HG03135 (cell line): ENCODE data around the gene TRAPPC1.
"Not testable (repeated sequence)": the region's sequence is repeated elsewhere in the genome, so short reads cannot be mapped to it uniquely, and the experiment has no call there.

Experiments used
- ATAC-seq: cut with Tn5 transposase; IDR thresholded peaks from one replicate; pipeline ENCODE4 v1.9.1; 2021; ENCODE audit warnings: mild to moderate bottlenecking, moderate library complexity; ENCODE audit not compliant: unreplicated experiment

TRAPPC1 gene, protein sequence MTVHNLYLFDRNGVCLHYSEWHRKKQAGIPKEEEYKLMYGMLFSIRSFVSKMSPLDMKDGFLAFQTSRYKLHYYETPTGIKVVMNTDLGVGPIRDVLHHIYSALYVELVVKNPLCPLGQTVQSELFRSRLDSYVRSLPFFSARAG

DNA sequence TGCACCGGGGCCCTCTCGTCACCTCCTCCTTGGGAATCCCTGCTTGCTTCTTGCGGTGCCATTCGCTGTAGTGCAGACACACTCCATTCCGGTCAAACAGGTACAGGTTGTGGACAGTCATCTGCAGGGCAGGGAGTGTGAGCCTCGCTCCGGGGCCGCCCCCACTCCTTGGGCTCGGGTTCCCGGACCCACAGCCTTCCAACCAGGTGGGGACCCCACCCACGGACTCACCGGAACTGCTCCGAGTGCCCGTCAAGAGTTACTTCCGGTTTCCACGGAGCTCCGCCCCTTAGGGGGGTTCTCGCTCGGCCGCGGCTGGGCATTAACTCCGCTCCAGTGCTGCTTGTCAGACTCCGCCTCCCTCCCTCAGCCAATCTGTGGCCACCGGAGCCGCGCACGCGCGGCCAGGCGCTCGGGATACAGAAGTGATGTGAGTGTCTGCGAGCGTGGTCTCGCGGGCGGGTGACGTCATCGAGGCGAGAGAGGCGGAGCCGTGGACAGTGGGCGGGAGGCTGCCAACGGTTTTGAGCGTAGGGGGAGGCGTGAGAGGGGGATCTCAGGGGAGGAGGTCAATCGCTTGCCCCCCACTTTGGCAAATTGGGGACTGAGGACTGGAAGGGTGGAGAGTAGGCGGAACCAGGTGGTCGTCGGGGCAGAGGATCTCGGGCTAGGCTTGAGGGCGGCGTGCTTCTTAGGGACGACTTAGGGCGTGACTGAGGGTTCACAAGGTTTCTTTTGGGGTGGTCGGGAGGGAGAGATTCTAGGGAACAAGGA is at the start of gene TRAPPC1, which contains the start of gene CNTROB:
TSS of gene TRAPPC1 (minus strand) at position 238 of the 774 bp plus-strand sequence. CDS start at position 121, 117 bp downstream.
TSS of gene CNTROB (plus strand) at position 498 of the 774 bp plus-strand sequence. CDS start 874 bp downstream, outside the sequence.
- peak; percentile 94 for ATAC-seq

DNA sequence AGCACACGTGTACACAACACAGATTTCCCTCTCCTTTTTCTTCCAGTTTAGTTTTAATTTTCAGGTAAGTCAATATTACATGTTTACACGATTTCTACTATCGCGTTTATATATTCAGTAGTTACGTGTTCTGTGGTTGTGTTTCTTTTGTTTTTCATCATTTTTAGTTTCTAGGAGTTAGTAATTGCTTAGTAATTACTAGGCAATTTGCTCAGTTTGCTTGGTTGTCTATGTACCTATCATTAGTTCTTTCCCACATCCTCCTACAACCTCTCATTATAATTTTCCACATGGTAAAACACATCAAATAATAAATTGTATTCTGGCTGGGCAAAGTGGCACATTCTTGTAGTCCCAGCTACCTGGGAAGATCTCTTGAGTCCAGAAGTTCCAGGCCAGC is 46.1 kb upstream of the TRAPPC1 start:
- ATAC-seq: no peak

DNA sequence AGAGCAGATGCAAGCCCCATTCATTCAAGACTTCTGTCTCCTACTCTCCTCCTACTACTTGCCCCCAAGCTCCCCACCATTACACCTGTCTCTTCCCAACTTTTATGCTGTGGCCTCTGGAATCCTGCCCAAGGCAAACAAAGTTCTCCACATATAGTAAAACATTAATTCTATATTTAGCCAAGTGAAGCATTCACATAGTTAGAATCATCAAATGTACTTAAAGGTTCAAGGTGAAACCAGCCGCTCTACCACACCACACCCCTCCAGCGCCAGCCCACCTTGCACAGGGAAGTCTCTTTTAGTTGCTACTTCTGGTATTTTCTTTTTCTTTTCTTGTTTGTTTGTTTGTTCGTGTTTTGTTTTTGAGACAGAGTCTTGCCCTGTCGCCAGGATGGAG is 45.3 kb upstream of the TRAPPC1 start:
- ATAC-seq: no peak

DNA sequence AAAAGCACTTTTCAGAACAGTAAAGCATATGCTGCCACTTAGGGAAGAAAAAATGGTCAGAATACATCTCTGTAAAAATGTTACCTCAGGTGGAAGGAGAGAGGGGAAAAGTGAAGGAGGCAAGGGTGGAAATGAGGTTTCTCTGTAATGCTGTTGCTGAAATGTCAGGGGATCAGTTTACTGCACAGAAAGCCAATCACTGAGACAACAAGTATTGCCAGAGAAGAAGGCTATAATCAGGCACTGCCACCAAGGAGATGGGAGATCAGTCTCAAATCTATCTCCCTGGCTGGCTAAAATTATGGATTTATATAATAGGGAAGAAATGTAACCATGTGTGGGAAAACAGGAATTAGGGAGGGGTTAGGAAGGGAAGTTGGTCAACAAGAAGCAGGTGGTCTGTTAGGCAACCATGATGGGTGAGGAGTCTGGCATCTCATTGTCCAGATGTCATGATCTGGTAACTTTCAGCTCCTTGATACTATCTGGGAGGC is 42.9 kb upstream of the TRAPPC1 start:
- ATAC-seq: no peak

DNA sequence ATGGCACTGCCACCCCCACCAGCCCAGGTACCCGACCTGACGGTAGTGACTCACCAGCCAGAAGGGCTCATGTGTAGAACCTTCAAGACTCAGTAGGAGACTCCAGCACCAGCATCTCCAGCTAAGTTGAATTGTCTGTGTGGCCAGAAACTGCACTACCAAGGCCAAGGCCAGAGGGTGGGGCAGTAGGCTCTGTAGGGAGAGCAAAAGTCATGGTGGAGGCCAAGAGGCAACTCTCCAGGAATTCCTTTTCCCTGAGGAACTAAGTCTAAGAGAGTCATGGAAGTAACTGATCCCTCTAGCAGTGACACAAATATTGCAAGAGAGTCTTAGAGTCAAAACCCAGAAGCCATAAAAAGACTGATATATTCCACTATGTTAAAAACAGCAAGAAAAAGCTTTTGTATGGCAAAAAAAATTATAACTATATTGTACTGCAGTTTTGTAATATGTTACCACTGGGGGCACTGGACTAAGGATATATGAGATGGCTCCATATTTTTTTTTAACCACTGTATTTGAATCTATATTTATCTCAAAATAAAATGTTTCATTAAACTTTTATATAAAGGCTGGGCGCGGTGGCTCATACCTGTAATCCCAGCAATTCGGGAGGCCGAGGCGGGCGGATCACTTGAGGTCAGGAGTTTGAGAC is 40.5 kb upstream of the TRAPPC1 start:
- no peak for ATAC-seq

DNA sequence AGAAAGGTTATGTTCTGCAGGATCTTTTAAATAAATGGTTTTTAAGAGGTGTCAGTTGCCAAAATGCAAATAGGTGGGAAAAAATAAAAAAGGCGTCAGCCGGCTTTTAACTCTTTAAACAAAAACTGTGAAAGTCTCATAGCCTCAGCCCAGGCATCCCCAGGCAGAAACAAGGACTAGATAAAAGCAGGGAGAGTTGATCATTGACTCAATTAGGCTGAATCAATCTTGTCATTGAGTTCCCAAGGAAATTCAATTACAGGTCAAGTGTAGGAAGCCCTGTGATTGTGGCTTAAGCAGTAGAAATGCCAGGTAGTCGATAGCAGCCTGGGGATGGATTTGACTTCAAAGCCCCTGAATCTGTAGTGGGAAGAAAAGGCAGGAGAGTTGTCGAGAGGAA is 39.9 kb upstream of the TRAPPC1 start:
- ATAC-seq: no peak

DNA sequence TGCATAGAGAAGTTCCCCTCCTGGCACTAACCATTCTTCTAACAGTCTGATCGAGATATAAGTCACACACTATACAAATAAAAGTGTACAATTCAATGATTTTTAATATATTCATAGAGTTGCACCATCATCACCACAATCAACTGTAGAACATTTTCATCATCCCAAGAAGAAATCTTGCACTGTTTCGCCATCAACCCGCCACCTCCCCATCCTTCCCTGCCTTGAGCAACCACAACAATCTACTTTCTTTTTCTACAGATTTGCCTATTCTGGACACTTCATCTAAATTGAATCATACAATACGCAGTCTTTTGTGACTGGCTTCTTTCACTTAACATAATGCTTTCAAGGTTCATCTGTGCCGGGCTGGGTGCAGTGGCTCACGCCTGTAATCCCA is 37.7 kb upstream of the TRAPPC1 start:
- ATAC-seq: no peak

DNA sequence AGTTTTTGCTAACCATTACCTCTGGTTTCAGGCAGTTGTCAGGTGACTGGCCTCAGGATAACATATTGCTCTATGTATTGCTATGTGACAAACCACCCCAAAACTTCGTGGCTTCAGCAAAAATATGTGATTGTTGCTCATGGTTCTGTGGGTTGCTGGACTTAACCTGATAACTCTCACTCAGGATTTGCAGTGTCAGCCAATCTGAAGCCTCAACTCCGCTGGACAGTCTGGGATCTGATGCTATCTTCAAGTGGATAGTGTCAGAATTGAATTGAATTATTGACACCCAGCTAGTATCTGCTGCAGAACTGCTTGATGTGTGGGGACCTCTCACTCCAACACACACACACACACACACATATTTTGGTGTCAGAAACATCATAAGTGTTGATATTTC is 36.0 kb upstream of the TRAPPC1 start:
- ATAC-seq: no peak

DNA sequence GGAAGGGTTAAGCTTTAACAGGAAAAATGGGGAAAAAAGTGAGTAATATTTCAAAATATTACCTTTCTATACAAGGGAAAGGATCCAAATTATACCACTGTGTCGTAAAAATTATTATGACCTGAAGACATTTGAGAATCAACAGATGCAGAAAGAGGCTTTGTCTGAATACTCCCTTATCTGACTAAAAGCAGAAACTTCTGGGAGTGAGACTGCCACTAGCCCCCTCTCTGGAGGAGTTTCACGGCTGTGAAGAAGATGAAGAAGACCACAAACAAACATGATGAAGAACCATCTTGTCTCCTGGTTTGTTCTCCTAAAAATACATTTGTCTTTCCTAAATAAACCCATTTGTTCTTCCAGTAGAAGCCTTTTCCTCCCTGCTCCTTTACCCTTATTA is 29.7 kb upstream of the TRAPPC1 start:
- ATAC-seq: no peak

DNA sequence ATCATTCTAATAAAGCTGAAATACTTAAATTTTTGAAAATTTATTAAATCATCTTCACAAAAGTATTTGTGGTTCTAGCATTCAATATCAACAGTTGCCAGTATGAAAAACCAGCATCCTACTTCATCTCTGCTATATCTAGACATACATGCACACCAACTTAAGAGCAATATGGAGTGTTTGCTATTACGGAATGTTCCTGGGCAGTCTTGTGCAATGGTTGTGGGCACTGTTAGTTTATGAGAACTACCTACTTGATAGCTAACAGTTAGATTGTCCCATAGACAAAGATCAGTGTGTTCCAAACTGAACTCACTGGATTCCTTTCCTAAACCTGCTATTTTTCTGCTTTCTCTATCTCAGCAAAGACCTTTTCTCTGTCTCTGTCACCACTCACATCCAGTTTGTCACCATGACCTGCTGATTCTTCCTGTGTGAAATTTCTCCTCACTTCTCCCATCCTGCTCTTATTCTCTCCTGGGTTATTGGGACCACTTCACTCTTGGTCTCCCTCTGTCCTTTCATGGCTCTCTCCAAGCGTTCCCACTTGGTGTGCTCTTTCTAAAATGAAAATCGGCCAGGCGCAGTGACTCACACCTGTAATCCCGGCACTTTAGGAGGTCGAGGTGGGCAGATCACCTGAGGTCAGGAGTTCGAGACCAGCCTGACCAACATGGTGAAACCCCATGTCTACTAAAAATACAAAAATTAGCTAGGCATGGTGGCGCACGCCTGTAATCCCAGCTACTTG is 27.9 kb upstream of the TRAPPC1 start:
- ATAC-seq: no peak

DNA sequence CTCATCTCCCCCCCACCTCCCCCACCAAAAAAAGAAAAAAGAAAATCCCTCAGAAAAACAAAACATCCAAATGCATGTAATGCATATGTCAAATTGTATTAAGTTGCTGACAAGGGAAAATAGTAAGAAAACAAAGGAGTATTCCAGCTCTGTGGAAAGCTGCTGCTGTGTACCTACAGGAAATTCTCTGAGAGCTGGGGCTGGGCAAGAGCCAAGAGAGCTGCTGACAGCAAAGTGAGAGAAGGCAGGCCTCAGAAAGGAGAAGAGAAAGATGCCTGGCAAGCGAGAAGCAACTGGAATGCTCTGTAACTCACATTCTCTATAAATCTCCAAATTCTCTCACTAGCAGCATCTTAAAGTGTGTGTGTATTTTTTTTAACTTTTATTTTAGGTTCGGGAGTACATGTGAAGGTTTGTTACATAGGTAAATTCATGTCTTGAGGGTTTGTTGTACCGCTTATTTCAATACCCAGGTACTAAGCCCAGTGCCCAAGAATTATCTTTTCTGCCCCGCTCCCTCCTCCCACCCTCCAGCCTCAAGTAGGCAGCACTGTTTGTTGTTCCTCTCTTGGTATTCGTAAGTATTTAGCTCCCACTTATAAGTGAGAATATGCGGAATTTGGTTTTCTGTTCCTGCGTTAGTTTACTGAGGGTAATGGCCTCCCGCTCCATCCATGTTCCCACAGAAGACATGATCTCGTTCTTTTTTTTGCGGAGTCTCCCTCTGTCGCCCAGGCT is 24.7 kb upstream of the TRAPPC1 start:
- no peak for ATAC-seq

DNA sequence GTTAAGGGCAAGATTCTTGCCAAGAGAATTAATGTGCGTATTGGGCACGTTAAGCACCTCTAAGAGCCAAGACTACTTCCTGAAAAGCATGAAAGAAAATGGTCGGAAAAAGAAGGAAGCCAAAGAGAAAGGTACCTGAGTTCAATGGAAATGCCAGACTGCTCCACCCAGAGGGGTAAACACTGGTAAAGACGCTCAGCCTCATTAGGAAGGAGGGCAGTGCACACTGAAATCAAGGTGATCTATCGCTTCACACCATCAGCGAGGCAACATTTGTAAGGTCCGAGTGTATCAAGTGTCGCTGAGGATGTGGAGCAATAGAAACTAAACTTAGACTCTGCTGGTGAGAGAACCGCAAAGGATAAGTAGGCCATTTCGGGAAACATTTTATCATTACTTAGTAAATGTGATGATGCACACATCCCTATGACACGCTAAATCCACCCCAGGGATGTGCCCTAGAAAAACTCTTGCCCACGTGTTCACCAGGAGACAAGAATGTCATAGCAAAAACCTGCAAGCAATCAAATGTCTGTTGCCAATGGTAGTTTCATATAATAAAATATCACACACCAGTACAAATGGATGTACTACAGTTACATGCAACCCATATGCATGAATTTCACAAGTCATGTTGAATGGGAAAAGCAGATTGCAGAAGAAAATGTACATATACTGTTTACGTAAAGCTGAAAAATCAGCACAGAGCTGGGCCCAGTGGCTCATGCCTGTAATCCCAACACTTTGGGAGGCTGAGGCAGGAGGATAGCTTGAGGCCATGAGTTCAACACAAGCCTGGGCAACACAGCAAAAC is 23.9 kb upstream of the TRAPPC1 start:
- no peak for ATAC-seq

DNA sequence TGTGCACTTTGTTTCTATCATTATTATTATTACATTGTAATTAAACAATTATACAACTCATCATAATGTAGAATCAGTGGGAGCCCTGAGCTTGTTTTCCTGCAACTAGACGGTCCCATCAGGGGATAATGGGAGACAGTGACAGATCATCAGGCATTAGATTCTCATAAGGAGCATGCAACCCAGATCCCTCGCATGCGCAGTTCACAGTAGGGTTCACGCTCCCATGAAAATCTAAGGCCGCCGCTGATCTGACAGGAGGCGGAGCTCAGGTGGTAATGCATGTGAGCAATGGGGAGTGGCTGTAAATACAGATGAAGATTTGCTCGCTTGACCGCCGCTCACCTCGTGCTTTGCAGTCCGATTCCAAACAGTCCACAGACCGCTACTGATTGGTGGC is 21.5 kb upstream of the TRAPPC1 start:
- ATAC-seq: not testable (repeated sequence)

DNA sequence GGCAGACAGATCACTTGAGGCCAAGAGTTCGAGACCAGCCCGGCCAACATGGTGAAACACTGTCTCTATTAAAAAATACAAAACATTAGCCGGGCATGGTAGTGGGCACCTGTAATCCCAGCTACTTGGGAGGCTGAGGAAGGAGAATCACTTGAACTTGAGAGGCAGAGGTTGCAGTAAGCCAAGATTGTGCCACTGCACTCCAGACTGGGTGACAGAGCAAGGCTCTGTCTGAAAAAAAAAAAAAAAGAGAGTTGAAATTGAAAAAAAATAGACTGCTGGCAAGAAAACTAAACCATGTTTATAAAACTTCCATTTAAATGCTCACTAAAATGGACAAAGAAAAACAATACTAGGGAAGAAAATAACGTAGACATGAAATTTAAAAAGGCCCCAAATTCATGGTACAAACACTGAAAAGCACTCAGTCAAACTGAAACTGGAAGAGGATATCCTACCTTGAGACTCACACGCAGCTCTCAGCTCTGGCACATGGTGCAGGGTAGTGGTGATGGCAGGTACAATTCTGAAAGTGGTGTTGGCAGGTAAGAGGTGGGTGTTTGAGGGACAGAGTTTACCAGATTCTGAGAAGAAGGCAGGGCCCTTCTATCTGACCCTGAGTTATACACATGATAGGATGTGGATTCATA is 19.5 kb upstream of the TRAPPC1 start:
- ATAC-seq: peak; percentile 87

DNA sequence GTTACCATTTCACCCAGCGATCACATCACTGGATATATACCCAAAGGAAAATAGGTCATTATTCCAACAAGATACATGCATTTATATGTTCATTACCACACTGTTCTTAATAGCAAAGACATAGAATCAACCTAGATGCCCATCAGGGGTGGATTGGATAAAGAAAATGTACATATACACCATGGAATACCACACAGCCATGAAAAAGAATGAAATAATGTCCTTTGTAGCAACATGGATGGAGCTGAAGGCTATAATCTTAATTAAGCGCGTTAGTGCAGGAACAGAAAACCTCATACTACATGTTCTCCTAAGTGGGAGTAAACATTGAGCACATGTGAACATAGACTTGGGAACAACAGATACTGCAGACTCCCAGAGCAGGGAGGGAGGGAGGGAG is 18.8 kb upstream of the TRAPPC1 start:
- no peak for ATAC-seq

DNA sequence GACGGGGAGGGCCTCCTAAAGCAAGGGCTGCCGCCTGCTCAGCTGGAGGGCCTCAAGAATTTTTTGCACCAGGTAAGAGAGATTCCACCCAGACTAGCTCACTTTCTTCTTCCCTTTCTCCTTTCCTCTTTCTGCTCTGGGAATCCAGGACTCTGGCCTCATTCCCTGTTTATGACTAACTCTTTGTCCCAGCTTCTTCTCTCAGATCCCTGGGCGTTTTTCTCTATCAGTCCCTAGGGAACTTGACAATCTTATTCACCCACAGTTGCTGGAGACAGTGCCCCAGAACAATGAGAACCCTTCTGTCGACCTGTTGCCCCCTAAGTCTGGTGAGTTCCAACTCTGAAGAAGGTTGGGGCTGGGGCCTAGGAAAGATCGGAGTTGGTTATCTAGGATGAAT is 15.9 kb upstream of the TRAPPC1 start:
- ATAC-seq: no peak

DNA sequence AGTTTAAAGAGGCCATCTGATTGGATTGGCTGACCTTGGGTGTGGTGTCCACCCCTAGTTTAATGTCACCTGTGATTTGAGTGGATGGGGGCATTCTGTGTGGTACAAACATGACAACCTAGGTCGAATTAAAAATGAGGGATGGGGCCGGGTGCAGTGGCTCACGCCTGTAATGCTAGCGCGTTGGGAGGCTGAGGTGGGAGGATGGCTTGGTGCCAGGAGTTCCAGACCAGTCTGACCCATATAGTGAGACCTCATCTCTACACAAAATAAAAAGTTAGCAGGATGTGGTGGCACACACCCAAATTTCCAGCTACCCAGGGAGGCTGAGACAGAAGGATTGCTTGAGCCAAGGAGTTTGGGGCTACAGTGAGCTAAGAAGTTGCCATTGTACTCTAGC is 14.7 kb upstream of the TRAPPC1 start:
- ATAC-seq: no peak

DNA sequence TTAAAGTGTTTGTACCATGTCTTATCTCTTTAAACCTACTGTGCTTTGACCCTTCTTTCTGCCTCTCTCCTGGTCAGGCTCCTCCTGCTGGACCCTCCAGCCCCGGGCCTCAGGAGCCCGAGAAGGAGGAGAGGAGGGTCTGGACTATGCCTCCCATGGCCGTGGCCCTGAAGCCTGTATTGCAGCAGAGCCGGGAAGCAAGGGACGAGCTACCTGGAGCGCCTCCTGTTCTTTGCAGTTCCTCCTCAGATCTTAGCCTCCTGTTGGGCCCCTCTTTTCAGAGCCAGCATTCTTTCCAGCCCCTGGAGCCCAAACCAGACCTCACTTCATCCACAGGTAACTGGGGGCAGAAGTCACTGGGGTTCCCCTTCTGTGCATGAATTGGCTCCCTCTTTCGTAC is 13.9 kb upstream of the TRAPPC1 start:
- ATAC-seq: no peak

DNA sequence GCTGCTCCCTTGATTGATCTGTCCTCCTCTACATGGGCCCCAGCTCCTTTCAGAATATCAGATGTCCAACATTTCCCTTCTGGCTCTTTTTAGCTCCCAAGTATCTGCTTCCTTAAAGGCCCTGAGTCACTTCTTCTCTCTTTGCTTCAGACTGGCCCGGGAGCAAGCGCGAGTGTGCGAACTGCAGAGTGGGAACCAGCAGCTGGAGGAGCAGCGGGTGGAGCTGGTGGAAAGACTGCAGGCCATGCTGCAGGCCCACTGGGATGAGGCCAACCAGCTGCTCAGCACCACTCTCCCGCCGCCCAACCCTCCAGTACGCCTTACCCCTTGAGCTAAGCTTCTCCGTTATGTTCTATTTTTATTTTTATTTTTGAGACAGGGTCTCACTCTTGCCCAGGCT is 12.6 kb upstream of the TRAPPC1 start:
- ATAC-seq: no peak
